AG04450 (cell line): ENCODE data around the gene IL31. TPM values are rescaled to one million over a fixed set of nuclear protein-coding genes. Genes with fewer than 3 reads are reported as not detected.

Experiments used
- CTCF ChIA-PET: fragments of 300-600, 350-600 bp; formaldehyde crosslinking; extraction: SDS; loops from one replicate; lab custom pipeline; 2022; ENCODE audit warnings: antibody characterized with exemption, inconsistent platforms; lab: Charles Lee
- POLR2A ChIA-PET: fragments of 350-600 bp; formaldehyde crosslinking; extraction: SDS; loops from one replicate; lab custom pipeline; 2021; ENCODE audit warnings: antibody characterized with exemption, inconsistent platforms; lab: Yijun Ruan, JAX
- DNase-seq: peaks from one replicate; pipeline ENCODE4 v3.0.0-alpha.2; 2011; ENCODE audit warnings: low read depth, low spot score
- H3K27ac ChIP-seq: one replicate; pipeline ENCODE4 v1.5.1; 2012; ENCODE audit warnings: low read depth, low read length, control low read depth
- H3K27me3 ChIP-seq: one replicate; pipeline ENCODE4 v1.6.0; 2012; ENCODE audit warnings: low read length; ENCODE audit not compliant: control insufficient read depth, insufficient read depth
- H3K4me3 ChIP-seq: 2 replicates; pipeline ENCODE4 v1.5.1; 2011; ENCODE audit warnings: mild to moderate bottlenecking, low read depth, low read length, control low read depth
- H3K9me3 ChIP-seq: 2 replicates; pipeline ENCODE4 v1.5.1; 2012; ENCODE audit warnings: low read length; ENCODE audit not compliant: control insufficient read depth, insufficient read depth
- CTCF ChIP-seq: IDR thresholded peaks from 2 replicates; pipeline ENCODE4 v1.5.1; 2011; ENCODE audit warnings: low read depth, low read length, control low read depth, inconsistent platforms
- polyA plus RNA-seq: library from polyadenylated mRNA; depleted of rRNA; stranded (reverse); fragments of >200 nt; gene quantifications from 2 replicates; pipeline ENCODE4 v1.2.3, GENCODE V29; 2011

IL31 gene
- polyA plus RNA-seq, 1 experiment: not detected

GRCh38 chr12:122141911-122142725 lies 31.9 kb downstream of the IL31 start:
- H3K27ac ChIP-seq: no peak overlapping the region
- no peak overlapping the region for H3K4me3 ChIP-seq
- CTCF ChIA-PET: no interaction called here
- H3K9me3 ChIP-seq: no peaks in the 10 kb centered on the region; the same call in 1 of the 2 replicates
- no peak for TF ChIP-seq CTCF
- no peak for DNase-seq
- POLR2A ChIA-PET: no interaction called here
- no peaks in the 10 kb centered on the region for H3K27me3 ChIP-seq

GRCh38 chr12:122140467-122141257 lies 33.4 kb downstream of the IL31 start:
- Histone ChIP-seq H3K27me3 (no peaks in the 10 kb centered on the region), H3K27ac (no peak overlapping the region), H3K4me3 (no peak overlapping the region), H3K9me3 (no peaks in the 10 kb centered on the region; the same call in 1 of the 2 replicates)
- no peak for TF ChIP-seq CTCF
- POLR2A ChIA-PET: interaction anchor here (0.6 to 1.0 kb wide), 3 partner anchors 17 to 117 kb away, joined by 3 to 6 read pairs (median 5); no protein-coding TSS in a partner anchor
- DNase-seq: no peak
- CTCF ChIA-PET: interaction anchor here (1.1 kb wide), 1 partner anchor 12 kb away, joined by 3 read pairs; no protein-coding TSS in a partner anchor

- Histone ChIP-seq H3K27ac (no peak overlapping the region), H3K27me3 (no peaks in the 10 kb centered on the region), H3K4me3 (no peak overlapping the region), H3K9me3 (no peaks in the 10 kb centered on the region; the same call in 1 of the 2 replicates)
- TF ChIP-seq CTCF: no peak
- ChIA-PET CTCF (interaction anchor here (1.1 kb wide), 1 partner anchor 13 kb away, joined by 3 read pairs; no protein-coding TSS in a partner anchor), POLR2A (interaction anchor here (0.6 kb wide), 1 partner anchor 114 kb away, joined by 6 read pairs; no protein-coding TSS in a partner anchor)
- DNase-seq: no peak
Observed at GRCh38 chr12:122139941-122140340, 34.1 kb downstream of the IL31 start.

- no peak for TF ChIP-seq CTCF
- Histone ChIP-seq H3K9me3 (no peaks in the 10 kb centered on the region; the same call in 1 of the 2 replicates), H3K27me3 (no peaks in the 10 kb centered on the region), H3K27ac (no peak overlapping the region), H3K4me3 (no peak overlapping the region)
- ChIA-PET CTCF (interaction anchor here (1.1 kb wide), 1 partner anchor 13 kb away, joined by 3 read pairs; no protein-coding TSS in a partner anchor), POLR2A (interaction anchor here (0.6 kb wide), 1 partner anchor 38 kb away, joined by 3 read pairs; no protein-coding TSS in a partner anchor)
- no peak for DNase-seq
Observed at GRCh38 chr12:122139266-122139665, 34.8 kb downstream of the IL31 start.
